Airway epithelial cell (primary cell): ENCODE measurements around the gene SPATA31D1. TPM values are rescaled to one million over a fixed set of nuclear protein-coding genes. Genes with fewer than 3 reads are reported as not detected.

Source experiments
- total RNA-seq: library from RNA; depleted of rRNA; stranded (reverse); fragments of >200 nt; gene quantifications from 2 replicates; pipeline ENCODE4 v1.2.3, GENCODE V29; 2015

SPATA31D1 gene
- total RNA-seq = not detected in 2 replicates

GRCh38 chr9:81988472-81988871 lies at the start of gene SPATA31D1:
SPATA31D1 (plus strand) TSS chr9:81988772; CDS start chr9:81988819, 47 bp downstream.

GRCh38 chr9:81943393-81943792 lies 45.2 kb upstream of the SPATA31D1 start, which contains the start of gene SPATA31D3:
SPATA31D3 (plus strand) TSS chr9:81943500; CDS start chr9:81943586, 86 bp downstream.

Other genes starting within 250 kb of the SPATA31D1 start
- gene SPATA31D4, start 60.3 kb upstream of the SPATA31D1 start, total RNA-seq = not detected in 2 replicates
- gene SPATA31D3, start 45.3 kb upstream of the SPATA31D1 start, total RNA-seq = not detected in 2 replicates